T-helper 1 cell treated with Interleukin-12 subunit alpha and Interleukin-12 subunit beta and Interleukin-4 antibody, amounts not matched to agents 30 μg/mL and 1 μg/mL, for 36 hours (primary cell): Measurements from ENCODE around the gene CLDN5.
"Not testable (repeated sequence)": the region's sequence is repeated elsewhere in the genome, so short reads cannot be mapped to it uniquely, and the experiment has no call there.

Experiments
- H3K27ac Mint-ChIP-seq: one replicate; pipeline ENCODE4 v1.8.0; 2021; ENCODE audit warnings: mild to moderate bottlenecking, mixed read lengths
- H3K27me3 Mint-ChIP-seq: one replicate; pipeline ENCODE4 v1.8.0; 2021; ENCODE audit warnings: low read depth, mixed read lengths
- H3K36me3 Mint-ChIP-seq: one replicate; pipeline ENCODE4 v1.8.0; 2021; ENCODE audit warnings: low read depth, mixed read lengths
- H3K4me1 Mint-ChIP-seq: one replicate; pipeline ENCODE4 v1.8.0; 2021; ENCODE audit warnings: low read depth, mixed read lengths
- H3K4me3 Mint-ChIP-seq: one replicate; pipeline ENCODE4 v1.8.0; 2021; ENCODE audit warnings: mild to moderate bottlenecking, moderate library complexity, mixed read lengths
- H3K9me3 Mint-ChIP-seq: one replicate; pipeline ENCODE4 v1.8.0; 2021; ENCODE audit warnings: mixed read lengths

Gene CLDN5

DNA sequence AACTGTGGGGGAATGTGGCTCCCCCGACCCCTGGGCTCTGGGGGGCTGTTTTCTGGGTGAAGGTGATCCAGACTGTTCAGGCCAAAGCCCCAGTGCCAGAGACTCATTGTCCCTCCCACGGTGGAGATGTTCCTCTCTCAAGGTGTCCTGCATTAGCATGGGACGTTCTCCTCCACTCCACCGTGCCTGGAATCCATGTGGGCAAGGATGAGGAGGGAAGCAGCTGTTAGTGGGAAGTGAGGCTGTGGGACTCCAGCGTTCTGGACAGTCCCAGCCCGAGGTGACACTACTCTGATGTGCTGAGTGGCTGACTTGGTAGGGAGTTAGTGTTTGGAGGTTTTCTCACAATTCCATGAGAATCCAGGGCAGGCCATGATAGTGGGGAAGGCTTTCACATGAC is 31.4 kb upstream of the CLDN5 start:
- no peak overlapping the region for H3K27ac Mint-ChIP-seq

DNA sequence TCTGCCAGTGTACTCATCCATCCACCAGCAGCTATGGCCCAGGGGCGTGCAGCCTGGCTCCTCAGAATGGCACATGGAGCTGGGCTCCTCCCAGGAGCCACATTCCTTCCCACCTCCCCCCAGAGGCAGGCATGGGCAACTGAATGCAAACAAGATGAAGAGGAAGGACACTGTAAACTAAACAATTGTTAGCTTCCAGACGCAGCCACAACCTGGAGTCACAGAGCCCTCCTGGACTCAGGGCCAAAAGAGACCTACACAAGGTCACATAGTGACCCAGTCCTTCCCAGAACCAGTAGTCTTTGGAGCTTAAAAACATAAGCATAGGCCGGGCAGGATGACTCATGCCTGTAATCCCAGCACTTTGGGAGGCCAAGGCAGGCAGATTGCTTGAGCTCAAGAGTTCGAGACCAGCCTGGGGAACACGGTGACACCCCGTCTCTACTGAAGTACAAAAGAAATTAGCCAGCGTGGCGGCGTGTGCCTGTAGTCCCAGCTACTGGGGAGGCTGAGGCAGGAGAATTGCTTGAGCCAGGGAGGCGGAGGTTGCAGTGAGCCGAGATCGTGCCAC is 30.7 kb upstream of the CLDN5 start:
- no peaks in the 10 kb centered on the region for H3K9me3 Mint-ChIP-seq

More for the DNA sequence above, 31.4 kb upstream of the CLDN5 start:
- Mint-ChIP-seq H3K9me3 (no peaks in the 10 kb centered on the region), H3K4me3 (no peak overlapping the region), H3K27me3 (peaks cover 13% of the 10 kb centered on the region), H3K36me3 (no peaks in the 10 kb centered on the region), H3K4me1 (peaks cover 2% of the 10 kb centered on the region)

DNA sequence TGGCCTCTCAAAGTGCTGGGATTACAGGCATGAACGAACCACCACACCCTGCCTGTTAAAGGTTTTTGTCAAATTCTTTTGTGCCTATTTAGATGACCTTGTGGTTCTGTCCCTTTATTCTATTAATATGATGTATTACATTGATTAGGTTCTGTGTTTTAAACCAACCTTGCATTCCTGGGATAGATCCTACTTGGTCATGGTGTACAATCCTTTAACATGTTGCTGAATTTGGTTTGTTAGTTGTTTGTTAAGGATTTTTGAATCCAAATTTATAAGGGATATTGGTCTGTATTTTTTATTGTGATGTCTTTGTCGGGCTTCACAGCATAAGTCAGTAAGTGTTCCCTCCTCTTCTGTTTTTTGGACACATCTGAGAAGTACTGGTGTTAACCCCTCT is 29.0 kb upstream of the CLDN5 start:
- no peaks in the 10 kb centered on the region for H3K36me3 Mint-ChIP-seq
- no peak overlapping the region for H3K27ac Mint-ChIP-seq
- H3K9me3 Mint-ChIP-seq, result no peaks in the 10 kb centered on the region
- peaks cover 13% of the 10 kb centered on the region for H3K27me3 Mint-ChIP-seq
- no peaks in the 10 kb centered on the region for H3K4me1 Mint-ChIP-seq
- H3K4me3 Mint-ChIP-seq, result no peak overlapping the region

More for the DNA sequence above, 30.7 kb upstream of the CLDN5 start:
- Mint-ChIP-seq H3K27ac (no peak overlapping the region), H3K36me3 (no peaks in the 10 kb centered on the region), H3K4me1 (peaks cover 2% of the 10 kb centered on the region), H3K27me3 (peaks cover 13% of the 10 kb centered on the region), H3K4me3 (no peak overlapping the region)

DNA sequence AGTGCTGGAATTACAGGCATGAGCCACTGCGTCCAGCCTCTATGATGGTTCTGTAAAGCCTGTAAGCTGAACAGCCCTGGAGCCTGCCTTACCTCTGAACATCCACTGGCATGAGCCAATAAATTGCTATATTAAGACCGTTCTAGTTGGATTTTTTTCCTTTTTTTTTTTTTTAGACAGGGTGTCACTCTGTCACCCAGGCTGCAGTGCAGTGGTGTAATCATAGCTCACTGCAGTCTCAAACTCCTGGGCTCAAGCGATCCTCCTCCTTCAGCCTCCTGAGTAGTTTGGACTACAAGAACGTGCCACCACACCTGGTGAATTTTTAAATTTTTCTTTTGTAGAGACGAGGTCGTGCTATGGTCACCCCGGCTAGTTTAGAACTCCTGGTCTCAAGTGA is 26.2 kb upstream of the CLDN5 start:
- H3K27ac Mint-ChIP-seq, result no peak overlapping the region
- peaks cover 15% of the 10 kb centered on the region for H3K27me3 Mint-ChIP-seq
- H3K4me3 Mint-ChIP-seq, result no peak overlapping the region
- H3K36me3 Mint-ChIP-seq, result no peaks in the 10 kb centered on the region
- H3K4me1 Mint-ChIP-seq, result no peaks in the 10 kb centered on the region
- no peaks in the 10 kb centered on the region for H3K9me3 Mint-ChIP-seq

DNA sequence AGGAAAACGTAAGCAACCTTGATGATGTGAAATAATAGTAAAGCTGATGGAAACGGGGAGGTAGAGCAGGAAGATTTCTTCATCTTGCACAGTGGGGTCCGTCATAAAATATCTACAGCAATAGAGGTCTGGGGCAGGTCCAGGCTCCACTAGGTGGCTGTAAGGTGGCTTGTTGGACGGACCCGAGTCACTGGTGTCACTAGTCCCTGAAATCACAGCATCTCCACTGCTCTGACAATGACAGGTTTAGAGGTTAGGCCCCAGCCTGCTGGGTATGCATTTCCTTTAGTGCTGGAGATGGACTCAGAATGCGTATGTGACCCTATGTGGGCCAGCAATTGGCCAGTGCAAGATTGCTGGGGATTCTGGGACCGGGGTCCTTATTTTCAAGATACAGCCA is 25.2 kb upstream of the CLDN5 start:
- no peaks in the 10 kb centered on the region for H3K36me3 Mint-ChIP-seq
- H3K9me3 Mint-ChIP-seq, result no peaks in the 10 kb centered on the region
- H3K27ac Mint-ChIP-seq, result no peak overlapping the region
- no peak overlapping the region for H3K4me3 Mint-ChIP-seq
- no peaks in the 10 kb centered on the region for H3K4me1 Mint-ChIP-seq
- H3K27me3 Mint-ChIP-seq, result peaks cover 17% of the 10 kb centered on the region

DNA sequence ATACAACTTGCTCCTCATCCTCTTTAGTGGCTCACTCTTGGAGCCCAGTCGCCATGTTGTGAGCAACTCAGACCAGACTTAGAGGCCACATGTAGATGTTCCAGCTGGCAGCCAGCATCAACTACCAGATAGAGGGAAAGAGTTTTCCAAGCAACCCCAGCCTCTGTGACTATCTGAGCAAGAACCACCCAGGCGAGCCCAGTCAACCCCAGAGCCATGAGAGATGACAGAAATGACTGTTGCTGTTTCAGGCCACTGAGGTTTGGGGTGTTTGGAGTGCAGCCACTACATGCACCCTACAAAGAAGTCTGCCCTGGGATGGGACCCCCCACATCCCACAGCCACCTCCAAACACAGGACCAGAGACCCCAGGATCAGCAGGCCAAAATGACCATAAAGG is 24.8 kb upstream of the CLDN5 start:
- no peaks in the 10 kb centered on the region for H3K9me3 Mint-ChIP-seq
- H3K4me1 Mint-ChIP-seq, result no peaks in the 10 kb centered on the region
- no peak overlapping the region for H3K4me3 Mint-ChIP-seq
- H3K27ac Mint-ChIP-seq, result no peak overlapping the region
- peaks cover 14% of the 10 kb centered on the region for H3K27me3 Mint-ChIP-seq
- no peaks in the 10 kb centered on the region for H3K36me3 Mint-ChIP-seq

DNA sequence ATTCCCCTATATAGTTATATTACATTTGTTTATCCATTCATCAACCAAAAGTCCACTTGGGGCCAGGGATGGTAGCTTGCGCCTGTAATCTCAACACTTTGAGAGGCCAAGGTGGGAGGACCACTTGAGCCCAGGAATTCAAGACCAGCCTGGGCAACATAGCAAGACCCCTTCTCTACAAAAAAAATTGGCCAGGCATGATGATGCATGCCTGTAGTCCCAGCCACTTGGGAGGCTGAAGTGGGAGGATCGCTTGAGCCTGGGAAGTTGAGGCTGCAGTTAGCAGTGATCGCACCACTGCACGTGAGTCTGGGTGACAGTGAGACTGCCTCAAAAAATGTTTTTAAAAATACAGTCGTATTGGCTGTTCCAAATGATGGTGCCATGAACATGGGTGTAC is 24.2 kb upstream of the CLDN5 start:
- not testable (repeated sequence) for H3K9me3 Mint-ChIP-seq, H3K4me1 Mint-ChIP-seq, H3K27ac Mint-ChIP-seq, H3K36me3 Mint-ChIP-seq, H3K4me3 Mint-ChIP-seq
- peaks cover 15% of the 10 kb centered on the region for H3K27me3 Mint-ChIP-seq

DNA sequence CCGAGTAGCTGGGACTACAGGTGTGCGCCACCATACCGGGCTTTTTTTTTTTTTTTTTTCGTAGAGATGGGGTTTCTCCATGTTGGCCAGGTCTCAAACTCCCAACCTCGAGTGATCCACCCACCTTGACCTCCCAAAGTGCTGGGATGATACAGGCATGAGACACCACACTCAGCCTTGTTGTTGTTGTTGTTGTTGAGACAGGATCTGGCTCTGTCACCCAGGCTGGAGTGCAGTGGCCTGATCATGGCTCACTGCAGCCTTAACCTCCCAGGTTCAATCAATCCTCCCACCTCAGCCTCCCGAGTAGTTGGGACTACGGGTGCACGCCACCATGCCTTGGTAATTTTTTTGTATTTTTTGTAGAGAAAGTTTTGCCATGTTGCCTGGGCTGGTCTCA is 23.4 kb upstream of the CLDN5 start:
- no peak overlapping the region for H3K4me3 Mint-ChIP-seq
- no peaks in the 10 kb centered on the region for H3K9me3 Mint-ChIP-seq
- peaks cover 19% of the 10 kb centered on the region for H3K27me3 Mint-ChIP-seq
- no peak overlapping the region for H3K27ac Mint-ChIP-seq
- no peaks in the 10 kb centered on the region for H3K4me1 Mint-ChIP-seq
- no peaks in the 10 kb centered on the region for H3K36me3 Mint-ChIP-seq

DNA sequence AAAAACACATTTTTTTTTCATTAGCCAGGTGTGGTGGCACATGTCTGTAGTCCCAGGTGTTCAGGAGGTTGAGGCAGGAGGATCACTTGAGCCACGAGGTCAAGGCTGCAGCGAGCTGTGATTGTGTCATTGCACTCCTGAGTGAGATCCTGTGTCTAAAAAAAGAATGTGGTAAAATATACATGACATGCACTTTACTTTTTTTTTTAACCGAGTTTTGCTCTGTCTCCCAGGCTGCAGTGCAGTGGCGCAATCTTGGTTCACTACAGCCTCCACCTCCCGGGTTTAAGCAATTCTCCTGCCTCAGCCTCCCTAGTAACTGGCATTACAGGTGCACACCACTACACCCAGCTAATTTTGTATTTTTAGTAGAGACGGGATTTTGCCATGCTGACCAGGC is 22.5 kb upstream of the CLDN5 start:
- Mint-ChIP-seq H3K36me3 (no peaks in the 10 kb centered on the region), H3K4me1 (no peaks in the 10 kb centered on the region), H3K4me3 (no peak overlapping the region), H3K27ac (no peak overlapping the region), H3K27me3 (peaks cover 20% of the 10 kb centered on the region), H3K9me3 (no peaks in the 10 kb centered on the region)

DNA sequence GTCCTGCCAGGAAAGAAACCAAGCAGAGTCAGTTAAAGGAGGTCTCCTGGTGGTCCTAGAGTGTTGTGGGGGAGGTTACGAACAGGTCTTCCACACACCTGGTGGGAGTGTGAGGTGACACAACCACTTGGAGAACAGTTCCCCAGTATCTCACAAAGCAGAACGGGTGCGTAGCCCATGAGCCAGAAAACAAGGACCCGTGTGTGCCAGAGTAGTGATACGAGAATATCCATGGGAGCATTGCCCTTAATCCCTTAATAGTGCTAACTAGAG is 21.7 kb upstream of the CLDN5 start:
- Mint-ChIP-seq H3K36me3 (no peaks in the 10 kb centered on the region), H3K27me3 (peaks cover 25% of the 10 kb centered on the region), H3K4me1 (no peaks in the 10 kb centered on the region), H3K4me3 (no peak overlapping the region), H3K9me3 (no peaks in the 10 kb centered on the region), H3K27ac (no peak overlapping the region)

DNA sequence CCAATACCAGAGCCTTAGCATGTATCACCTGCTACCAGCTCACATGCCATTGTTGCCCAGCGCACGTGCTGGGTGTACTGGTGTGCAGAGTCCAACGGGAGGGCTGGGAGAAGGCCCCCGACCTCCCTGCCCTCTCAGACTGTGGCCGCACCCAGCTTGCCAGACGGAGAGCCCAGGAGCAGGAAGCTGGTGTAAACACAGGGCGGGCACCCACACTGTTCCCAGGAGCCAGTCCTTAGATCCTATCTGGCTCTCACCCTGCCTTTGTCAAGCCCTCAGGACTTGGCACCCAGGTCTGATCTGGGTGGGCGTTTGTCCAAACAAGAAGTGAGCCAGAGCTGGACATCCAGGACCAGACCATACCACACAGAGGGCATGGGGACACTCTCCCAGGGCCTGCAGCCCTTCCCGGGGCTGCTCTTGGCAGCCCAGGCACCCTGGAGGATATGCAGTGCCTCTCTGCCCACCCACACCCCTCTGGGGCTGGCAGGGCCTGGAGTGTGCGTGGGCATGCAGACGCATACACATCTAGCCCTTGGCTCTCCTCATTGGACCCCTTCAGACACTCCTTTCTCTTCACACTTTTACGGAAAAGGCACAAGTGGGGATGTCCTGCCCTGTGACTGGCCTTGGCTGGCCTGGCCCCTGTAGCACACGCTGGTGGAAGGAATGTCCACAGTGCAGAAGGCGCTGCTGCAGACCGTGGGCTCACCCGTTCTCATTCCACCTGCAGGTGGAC is 19.9 kb upstream of the CLDN5 start:
- H3K27me3 Mint-ChIP-seq, result peaks cover 33% of the 10 kb centered on the region
- H3K4me3 Mint-ChIP-seq, result no peak overlapping the region
- no peak overlapping the region for H3K27ac Mint-ChIP-seq
- H3K4me1 Mint-ChIP-seq, result no peaks in the 10 kb centered on the region
- H3K9me3 Mint-ChIP-seq, result no peaks in the 10 kb centered on the region
- no peaks in the 10 kb centered on the region for H3K36me3 Mint-ChIP-seq

DNA sequence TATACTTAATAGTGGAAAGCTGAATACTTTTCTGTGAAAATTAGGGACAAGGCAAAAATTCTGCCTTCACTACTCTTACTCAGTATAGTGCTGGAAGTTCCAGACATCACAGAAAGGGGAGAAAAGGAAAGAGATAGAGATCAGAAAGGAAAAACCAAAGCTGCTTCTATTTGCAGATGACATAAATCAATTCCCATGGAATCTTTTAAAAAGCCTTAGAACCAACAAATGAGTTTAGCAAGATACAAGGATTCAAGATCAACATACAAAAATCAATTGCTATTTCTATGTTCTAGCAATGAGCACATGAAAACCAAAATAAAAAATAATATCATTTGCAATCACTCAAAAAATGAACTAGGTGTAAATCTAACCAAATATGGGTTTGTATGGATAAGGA is 16.2 kb upstream of the CLDN5 start:
- H3K36me3 Mint-ChIP-seq, result no peaks in the 10 kb centered on the region
- no peaks in the 10 kb centered on the region for H3K9me3 Mint-ChIP-seq
- H3K27ac Mint-ChIP-seq, result no peak overlapping the region
- H3K4me3 Mint-ChIP-seq, result no peak overlapping the region
- H3K4me1 Mint-ChIP-seq, result no peaks in the 10 kb centered on the region
- peaks cover 29% of the 10 kb centered on the region for H3K27me3 Mint-ChIP-seq

DNA sequence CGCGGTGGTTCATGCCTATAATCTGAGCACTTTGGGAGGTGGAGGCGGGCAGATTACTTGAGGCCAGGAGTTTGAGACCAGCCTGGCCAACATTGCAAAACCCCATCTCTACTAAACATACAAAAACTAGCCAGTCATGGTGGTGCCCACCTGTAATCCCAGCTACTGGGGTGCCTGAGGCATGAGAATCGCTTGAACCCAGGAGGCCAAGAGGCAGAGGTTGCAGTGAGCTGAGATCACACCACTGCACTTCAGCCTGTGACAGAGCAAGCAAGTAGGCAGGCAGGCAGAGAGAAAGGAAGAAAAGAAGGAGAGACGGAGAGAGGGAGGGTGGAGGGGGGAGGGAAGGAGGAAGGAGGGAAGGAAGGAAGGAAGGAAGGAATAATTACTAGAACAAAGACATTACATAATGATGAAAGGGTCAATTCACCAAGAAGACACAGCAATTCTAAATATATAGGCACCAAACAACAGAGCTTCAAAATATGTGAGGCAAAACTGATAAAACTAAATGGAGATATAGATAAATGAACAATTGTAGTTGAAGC is 13.8 kb upstream of the CLDN5 start:
- no peak overlapping the region for H3K4me3 Mint-ChIP-seq
- H3K27ac Mint-ChIP-seq, result no peak overlapping the region
- no peaks in the 10 kb centered on the region for H3K4me1 Mint-ChIP-seq

DNA sequence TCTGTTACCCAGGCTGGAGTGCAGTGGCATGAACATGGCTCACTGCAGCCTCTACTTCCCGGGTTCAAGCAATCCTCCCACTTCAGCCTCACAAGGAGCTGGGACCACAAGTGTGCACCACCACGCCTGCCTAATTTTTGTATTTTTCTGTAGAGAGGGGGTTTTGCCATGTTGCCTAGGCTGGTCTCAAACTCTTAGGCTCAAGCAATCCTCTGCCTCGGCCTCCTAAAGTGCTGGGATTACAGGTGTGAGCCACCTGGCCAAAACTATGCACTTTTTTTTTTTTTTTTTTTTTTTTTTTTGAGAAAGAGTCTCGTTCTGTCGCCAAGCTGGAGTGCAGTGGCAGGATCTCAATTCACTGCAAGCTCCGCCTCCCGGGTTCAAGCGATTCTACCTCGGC is 12.4 kb upstream of the CLDN5 start:
- Mint-ChIP-seq H3K4me3 (no peak overlapping the region), H3K27ac (no peak overlapping the region), H3K27me3 (peaks cover 23% of the 10 kb centered on the region), H3K4me1 (no peaks in the 10 kb centered on the region), H3K9me3 (no peaks in the 10 kb centered on the region), H3K36me3 (no peaks in the 10 kb centered on the region)

More for the DNA sequence above, 13.8 kb upstream of the CLDN5 start:
- no peaks in the 10 kb centered on the region for H3K9me3 Mint-ChIP-seq
- no peaks in the 10 kb centered on the region for H3K36me3 Mint-ChIP-seq
- peaks cover 24% of the 10 kb centered on the region for H3K27me3 Mint-ChIP-seq

DNA sequence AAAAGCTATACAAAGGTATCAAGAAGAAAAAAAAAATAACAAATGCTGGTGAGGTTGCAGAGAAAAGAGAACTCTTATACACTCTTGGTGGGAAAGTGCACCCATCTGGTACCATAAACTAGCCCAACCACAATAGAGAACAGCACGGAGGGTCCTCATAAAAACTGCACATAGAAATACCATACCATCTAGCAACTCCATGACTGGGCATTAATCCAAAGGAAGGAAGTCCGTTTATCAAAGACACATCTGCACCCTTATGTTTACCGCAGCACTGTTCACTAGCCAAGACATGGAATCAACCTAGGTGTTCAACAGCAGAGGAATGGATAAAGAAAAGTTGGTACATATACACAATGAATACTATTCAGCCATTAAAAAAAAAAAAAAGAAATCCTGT is 10.8 kb upstream of the CLDN5 start:
- Mint-ChIP-seq H3K4me3 (no peak overlapping the region), H3K36me3 (no peaks in the 10 kb centered on the region), H3K4me1 (no peaks in the 10 kb centered on the region), H3K9me3 (no peaks in the 10 kb centered on the region), H3K27ac (no peak overlapping the region), H3K27me3 (peaks cover 16% of the 10 kb centered on the region)
